GM19043 (cell line): ENCODE measurements around the gene CLCN7.
"Not testable (repeated sequence)": the region's sequence is repeated elsewhere in the genome, so short reads cannot be mapped to it uniquely, and the experiment has no call there.

Experiments
- ATAC-seq: cut with Tn5 transposase; IDR thresholded peaks from one replicate; pipeline ENCODE4 v1.9.1; 2021; ENCODE audit warnings: low read depth; ENCODE audit not compliant: unreplicated experiment

The CLCN7 gene

GRCh38 chr16:1446296-1447080, 28.3 kb downstream of the CLCN7 start:
- ATAC-seq: no peak

DNA sequence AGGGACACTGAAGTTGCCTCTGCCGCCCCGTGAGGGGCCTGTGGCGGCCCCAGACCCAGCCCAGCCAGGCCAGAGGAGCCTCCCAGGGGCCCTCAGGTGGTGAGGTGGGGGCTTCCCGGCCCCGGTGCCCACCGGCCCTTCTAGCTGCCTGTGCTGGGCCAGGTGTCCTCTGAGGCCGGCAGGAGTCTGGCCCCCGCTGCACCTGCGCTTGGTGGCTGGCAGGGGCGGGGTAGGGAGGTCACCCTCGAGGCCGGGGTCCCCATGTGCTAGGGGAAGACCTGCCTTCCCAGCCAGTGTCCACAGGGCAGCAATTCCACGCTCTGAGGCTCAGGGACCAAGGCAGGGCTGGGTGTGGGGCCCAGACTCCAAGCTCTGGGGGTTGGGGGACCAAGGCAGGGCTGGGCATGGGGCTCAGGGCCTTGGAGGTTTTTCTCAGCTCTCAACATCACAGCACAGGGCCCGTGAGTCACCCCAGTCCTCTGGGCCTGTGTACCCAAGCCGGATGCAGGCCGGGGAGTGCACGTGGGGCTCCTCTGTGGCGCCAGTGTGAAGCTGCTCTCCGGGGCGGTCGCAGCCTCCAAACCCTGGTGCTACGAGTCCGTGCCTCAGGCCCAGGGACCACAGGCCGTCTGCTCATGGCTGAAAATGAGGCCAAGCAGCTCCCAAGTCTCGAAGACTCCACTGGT, 29.2 kb downstream of the CLCN7 start:
- no peak for ATAC-seq

- no peak for ATAC-seq
Observed at GRCh38 chr16:1444730-1445517, 29.9 kb downstream of the CLCN7 start.

- no peak for ATAC-seq
Observed at GRCh38 chr16:1443980-1444729, 30.7 kb downstream of the CLCN7 start, which contains the start of gene CCDC154. TSS of gene CCDC154 (minus strand) at chr16:1444556. CDS start at chr16:1444322, 234 bp downstream.

DNA sequence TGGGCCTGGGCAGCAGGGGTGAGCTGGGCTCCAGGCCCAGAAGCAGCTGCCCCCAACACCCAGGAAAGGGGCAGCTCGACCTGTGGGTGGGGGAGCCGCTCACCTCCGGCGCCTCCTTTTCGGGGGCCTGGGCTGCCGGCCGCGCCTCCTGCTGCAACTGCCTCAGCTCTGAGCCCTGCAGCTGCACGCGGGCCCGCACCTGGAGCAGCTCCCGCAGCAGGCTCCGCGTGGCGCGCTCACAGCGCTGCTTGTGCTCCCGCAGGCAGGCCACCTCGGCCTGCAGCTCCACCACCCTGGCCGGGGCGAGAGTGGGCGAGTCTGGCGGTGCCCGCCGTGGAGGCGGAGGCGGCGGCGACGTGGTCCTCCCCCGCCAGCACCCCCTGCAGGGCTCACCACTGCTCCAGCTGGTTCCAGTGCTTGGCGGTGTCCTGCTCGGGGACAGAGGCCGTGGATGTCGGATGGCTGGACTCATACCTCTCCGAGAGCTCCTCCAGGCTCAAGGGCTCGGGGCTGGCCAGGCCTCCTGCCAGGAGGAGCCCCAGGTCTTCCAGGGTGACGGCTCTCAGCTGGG, 31.3 kb downstream of the CLCN7 start:
- no peak for ATAC-seq

GRCh38 chr16:1442697-1443096, 32.1 kb downstream of the CLCN7 start:
- no peak for ATAC-seq

- no peak for ATAC-seq
Observed at GRCh38 chr16:1441391-1441829, 33.4 kb downstream of the CLCN7 start.

DNA sequence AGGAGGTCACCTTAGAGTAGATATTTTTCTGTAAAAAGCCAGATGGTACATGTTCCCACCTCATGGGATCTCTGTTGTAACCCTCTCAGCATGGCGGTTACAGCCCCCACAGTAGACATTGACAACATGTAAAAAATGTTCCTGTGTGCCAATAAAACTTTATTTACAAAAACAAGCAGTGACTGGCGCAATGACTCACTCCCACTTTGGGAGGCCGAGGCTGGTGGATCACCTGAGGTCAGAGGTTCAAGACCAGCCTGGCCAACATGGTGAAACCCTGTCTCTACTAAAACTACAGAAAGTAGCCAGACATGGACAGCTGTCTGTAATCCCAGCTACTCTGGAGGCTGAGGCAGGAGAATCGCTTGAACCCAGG, 35.1 kb downstream of the CLCN7 start:
- not testable (repeated sequence) for ATAC-seq

GRCh38 chr16:1439058-1439698, 35.6 kb downstream of the CLCN7 start:
- no peak for ATAC-seq

DNA sequence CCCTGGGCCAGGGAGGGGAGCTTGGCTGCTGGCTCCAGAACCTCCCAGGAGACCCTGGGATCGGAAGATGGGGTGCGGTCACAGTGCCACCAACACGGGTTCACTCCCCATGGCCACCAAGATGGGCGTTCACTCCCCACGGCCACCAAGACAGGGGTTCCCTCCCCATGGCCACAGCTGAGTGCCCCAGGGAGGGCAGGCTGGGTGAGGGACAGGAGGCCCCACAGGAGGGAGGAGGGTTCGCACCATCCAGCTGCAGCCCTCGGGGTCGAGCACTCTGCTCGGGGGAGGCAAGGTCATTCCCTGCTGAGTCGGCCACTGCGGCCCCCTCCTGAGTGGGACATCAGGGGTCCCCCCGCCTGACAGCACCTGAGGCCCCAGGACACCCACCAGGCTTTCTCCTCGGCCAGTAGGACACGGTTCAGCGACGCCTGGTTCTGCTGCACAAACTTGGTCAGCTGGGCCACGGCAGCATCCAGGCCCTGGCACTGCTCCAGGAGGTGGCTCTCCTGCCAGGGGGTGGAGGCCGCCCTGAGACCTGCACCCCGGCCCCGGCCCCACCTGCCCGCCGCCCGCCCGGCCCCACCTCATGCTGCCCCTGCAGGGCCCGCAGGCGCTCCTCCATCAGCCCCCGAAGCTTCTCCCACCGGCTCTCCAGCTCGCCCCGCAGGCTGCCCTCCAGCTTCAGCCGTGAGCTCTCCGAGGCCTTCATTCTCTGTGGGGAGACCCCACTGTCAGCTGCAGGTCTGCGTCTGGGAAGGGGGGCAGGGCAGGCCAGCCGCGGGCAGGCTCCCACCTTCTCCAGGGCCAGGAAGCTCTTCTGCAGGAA, 36.4 kb downstream of the CLCN7 start:
- no peak for ATAC-seq

DNA sequence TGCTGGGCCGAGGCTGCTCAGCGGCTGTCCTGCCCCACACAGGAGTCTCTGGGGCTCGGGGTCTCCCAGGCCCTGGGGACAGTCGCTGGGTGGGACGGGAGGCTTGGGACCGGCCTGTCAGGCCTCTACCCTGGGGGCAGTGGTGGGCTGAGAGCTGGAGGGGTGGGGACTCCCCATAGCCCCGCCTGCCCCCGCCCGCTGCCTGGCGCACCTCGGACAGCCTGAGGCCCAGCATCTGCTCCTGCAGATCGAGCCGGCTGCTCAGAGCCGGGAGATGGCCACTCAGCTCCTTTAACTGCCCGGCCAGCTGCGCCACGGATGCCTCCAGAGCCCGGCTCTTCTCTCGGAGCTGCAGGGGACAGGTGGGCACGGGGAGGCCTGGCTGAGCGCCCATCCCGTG, 37.2 kb downstream of the CLCN7 start:
- ATAC-seq: no peak

- ATAC-seq: no peak
Observed at GRCh38 chr16:1436731-1437355, 38.0 kb downstream of the CLCN7 start.

- ATAC-seq: no peak
Observed at GRCh38 chr16:1435921-1436697, 38.7 kb downstream of the CLCN7 start.

DNA sequence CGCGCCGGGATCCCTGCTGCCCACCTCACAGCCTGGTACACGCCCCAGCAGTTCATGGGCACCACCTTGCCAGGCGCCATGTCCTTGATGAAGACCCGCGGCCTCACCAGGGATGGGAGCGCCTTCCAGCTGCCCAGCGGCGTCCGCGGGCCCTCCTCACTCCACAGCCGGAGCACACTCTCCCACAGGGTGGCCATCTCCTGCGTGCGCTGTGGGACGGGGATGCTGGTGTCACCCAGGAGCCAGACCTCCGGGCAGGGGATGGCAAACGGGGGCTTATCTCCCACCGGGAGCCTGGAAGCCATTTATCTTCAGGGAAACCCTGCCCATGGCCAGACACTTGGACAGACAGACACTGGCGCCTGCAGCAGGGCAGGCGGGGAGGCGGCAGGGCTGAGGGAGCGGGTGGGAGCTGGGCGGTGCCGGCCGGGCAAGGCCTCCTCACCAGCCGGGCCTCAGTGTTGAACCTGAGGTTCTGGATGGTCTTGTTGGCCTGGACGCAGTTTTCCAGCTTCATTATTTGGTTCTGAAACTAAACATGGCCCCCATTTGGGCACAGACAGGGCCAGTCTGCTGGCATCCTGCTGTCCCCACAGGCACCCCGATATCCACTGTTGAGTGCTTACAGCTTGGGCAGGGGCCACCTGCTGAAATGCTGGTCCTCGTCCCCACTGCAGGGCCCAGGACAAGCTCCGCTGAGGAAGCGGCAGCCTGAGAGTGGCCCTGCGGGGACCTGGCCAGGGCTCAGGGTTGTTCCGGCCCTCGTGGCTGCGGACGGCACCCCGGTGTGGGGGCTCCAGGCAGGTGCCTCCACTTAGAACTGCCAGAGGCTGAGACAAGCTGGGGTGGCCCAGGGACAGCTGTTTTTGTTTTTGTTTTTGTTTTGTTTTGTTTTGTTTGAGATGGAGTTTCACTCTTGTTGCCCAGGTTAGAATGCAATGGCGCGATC, 39.9 kb downstream of the CLCN7 start:
- ATAC-seq: no peak

DNA sequence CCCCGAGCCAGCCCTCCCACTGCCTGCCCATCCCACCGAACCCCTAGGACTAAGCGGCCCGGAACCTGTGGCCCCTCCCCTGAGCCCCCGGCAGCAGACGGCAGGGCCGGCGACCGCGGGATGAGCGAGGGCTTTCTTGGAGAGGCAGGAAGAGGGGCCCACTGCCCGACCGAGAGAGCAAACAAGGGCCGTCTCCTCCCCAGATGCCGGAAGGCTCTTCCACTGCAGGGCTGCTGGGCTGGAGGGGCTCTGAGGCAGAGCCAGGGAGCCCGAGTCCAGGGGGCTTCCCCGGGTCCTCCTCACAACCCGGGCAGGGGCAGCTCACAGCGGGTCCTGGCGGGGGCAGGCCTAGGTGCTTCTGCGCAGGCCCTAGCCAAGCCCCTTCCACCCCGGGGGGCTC, 41.1 kb downstream of the CLCN7 start:
- no peak for ATAC-seq

- no peak for ATAC-seq
Observed at GRCh38 chr16:1433263-1433560, 41.6 kb downstream of the CLCN7 start.
